D721Med (cell line): Measurements from ENCODE around the gene TSR3.

Experiments
- DNase-seq: peaks from one replicate; pipeline ENCODE4 v3.0.0; 2011; ENCODE audit warnings: low spot score; ENCODE audit not compliant: insufficient read length
- FAIRE-seq: peaks from 2 replicates; lab custom pipeline; 2011; peaks lifted over from hg19 to GRCh38; lab: Jason Lieb, UNC
- TF ChIP-seq, protein P1 (sequence below): IDR thresholded peaks from 2 replicates; pipeline ENCODE4 v1.5.1; 2012; ENCODE audit warnings: mild to moderate bottlenecking, control low read depth; ENCODE audit not compliant: insufficient read depth; ENCODE audit errors: missing control alignments

Gene TSR3

DNA sequence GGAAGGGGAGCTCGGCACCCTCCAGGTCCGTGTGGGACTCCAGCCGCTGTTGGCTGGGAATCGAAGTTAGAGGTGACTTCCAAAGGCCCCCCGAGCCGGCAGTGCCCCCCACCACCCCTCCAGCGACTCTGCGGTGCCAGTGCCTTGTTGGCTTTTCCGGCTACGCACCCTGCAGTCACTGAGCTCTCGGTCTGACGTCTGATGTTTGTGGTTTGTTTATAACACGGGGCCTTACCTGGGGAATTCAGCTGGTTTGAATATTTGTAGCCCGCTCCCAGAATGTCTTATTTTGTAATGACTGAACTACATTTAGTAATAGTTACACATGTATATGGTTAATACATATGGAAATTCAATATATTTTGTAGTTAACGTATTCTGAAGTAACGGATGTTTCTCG is 25.3 kb downstream of the TSR3 start:
- DNase-seq (no peak), FAIRE-seq (no peak)
- TF ChIP-seq, protein P1, sequence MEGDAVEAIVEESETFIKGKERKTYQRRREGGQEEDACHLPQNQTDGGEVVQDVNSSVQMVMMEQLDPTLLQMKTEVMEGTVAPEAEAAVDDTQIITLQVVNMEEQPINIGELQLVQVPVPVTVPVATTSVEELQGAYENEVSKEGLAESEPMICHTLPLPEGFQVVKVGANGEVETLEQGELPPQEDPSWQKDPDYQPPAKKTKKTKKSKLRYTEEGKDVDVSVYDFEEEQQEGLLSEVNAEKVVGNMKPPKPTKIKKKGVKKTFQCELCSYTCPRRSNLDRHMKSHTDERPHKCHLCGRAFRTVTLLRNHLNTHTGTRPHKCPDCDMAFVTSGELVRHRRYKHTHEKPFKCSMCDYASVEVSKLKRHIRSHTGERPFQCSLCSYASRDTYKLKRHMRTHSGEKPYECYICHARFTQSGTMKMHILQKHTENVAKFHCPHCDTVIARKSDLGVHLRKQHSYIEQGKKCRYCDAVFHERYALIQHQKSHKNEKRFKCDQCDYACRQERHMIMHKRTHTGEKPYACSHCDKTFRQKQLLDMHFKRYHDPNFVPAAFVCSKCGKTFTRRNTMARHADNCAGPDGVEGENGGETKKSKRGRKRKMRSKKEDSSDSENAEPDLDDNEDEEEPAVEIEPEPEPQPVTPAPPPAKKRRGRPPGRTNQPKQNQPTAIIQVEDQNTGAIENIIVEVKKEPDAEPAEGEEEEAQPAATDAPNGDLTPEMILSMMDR, result no peak

DNA sequence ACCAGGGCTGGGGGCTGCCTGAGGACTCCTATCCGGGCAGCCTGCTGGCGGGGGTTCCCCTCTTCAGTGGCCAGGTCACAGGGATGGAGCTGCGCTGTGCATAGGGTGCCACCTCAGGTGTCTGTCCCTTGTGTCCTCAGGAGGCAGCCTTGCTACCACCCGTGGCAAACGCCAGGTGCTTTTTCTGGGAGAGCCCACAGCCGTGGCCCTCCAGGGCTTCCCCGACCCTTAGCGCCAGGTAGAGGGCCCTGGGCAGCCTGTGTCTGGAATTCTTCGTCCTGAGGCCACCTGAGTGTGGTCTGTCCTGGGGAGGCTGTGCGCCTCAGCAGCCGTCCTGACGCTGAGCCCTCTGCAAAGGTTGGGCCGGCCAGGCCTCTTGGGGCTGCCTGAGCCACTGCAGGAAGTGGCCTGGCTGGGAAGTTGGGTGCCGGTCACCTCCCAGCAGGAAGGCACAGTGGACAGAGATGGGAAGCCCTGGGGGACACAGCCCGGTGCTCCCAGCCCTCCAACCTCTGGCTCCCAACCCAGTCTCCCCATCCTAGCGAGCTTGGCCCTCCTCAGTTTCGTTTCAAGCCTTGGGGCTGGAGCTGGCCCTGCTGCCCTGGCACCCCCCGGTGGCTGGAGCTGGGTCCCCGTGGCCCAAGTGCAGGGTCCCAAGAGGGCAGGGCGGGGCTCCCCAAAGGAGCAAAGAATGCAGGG is 25.9 kb downstream of the TSR3 start:
- DNase-seq (no peak), FAIRE-seq (no peak)
- TF ChIP-seq, protein P1, result no peak

GRCh38 chr16:1325261-1325660 is 26.4 kb downstream of the TSR3 start:
- DNase-seq (no peak), FAIRE-seq (no peak)
- TF ChIP-seq, protein P1, result no peak

GRCh38 chr16:1324286-1324826 is 27.3 kb downstream of the TSR3 start:
- no peak for DNase-seq
- FAIRE-seq, result no peak
- TF ChIP-seq, protein P1, result no peak

DNA sequence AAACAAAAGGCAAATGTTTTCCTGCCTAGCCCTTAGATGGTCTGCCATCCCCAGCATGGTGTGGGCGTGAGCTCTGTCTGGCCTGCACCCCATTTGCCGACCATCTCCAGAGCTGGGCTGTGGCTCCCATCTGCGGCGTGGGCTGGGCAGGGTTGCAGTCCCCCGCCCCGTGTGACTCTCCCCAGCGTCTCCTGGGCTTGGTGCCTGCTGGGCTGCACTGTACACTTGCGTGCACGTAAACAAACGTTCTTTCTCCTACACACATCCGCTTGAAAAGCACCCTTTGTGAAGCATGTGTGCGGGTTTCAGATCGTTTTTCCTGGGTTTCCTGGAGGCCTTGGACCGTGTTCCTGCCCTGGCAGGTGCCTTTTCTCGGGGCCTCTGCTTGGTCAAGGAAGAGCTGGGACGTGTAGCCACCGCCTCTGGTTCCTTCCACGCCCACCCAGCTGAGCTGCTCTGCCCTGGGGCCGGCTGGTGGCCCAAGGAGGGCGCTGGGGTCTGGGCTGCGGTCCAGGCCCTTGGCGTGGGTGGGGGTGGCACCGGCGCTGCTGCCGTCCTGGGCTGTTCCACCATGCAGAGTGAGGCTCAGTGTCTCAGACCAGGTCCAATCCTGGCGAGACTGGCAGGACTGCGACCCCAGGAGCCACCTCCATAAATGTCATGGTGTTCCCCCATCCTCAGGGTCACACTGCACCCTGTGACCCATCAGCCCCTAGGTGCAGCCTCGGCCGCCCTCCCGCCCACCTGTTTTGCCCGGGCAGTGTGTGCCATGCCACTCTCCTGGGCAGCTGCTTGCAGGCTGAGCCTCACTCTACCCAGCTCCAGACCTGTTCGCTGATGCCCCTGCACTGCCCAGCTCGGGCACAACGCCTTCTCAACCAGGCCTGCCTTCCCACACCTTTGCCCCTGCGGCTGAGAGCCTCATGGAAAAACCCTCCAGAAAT is 28.1 kb downstream of the TSR3 start:
- TF ChIP-seq, protein P1, result no peak
- no peak for FAIRE-seq
- no peak for DNase-seq

- no peak for DNase-seq
- TF ChIP-seq, protein P1, result no peak
- FAIRE-seq, result no peak
Measured at GRCh38 chr16:1322407-1322806, 29.3 kb downstream of the TSR3 start.
